HEK293 (cell line): ENCODE results near the gene PDGFC.

Source experiments
- CTCF ChIA-PET: fragments of 350-600 bp; formaldehyde crosslinking; extraction: SDS; loops from one replicate; lab custom pipeline; 2021; ENCODE audit warnings: antibody characterized with exemption; lab: Yijun Ruan, JAX
- POLR2A ChIA-PET: fragments of 300-600 bp; formaldehyde crosslinking; extraction: SDS; loops from one replicate; lab custom pipeline; 2020; ENCODE audit warnings: antibody characterized with exemption, inconsistent platforms; lab: Yijun Ruan, JAX
- H3K27ac ChIP-seq: fragments of 200-500 bp; sonication (Bioruptor generic); 2 replicates; pipeline ENCODE4 v1.5.1; 2014; ENCODE audit warnings: low read depth, low read length, control low read depth, inconsistent platforms; ENCODE audit errors: extremely low read depth
- H3K36me3 ChIP-seq, 2 experiments: fragments of 200-500 bp in 1 of 2; sonication (Bioruptor generic) in 1 of 2; 1 replicate in 1 of 2; 2 replicates in 1 of 2; pipeline ENCODE4 v1.5.1; 2014 to 2017; ENCODE audit warnings: inconsistent platforms in 2 of 2, low read length in 2 of 2; ENCODE audit not compliant: control insufficient read depth in 2 of 2, insufficient read depth in 1 of 2
- H3K4me1 ChIP-seq: fragments of 200-500 bp; sonication (Bioruptor generic); 2 replicates; pipeline ENCODE4 v1.5.1; 2014; ENCODE audit warnings: mild to moderate bottlenecking, low read length, inconsistent platforms; ENCODE audit not compliant: control insufficient read depth, insufficient read depth
- H3K4me3 ChIP-seq: 2 replicates; pipeline ENCODE4 v1.5.1; 2011; ENCODE audit warnings: low read depth, mild to moderate bottlenecking, control low read depth, low read length, moderate library complexity
- H3K9me3 ChIP-seq: fragments of 200-500 bp; sonication (Bioruptor generic); 2 replicates; pipeline ENCODE4 v1.5.1; 2014; ENCODE audit warnings: low read depth, low read length, inconsistent platforms; ENCODE audit not compliant: control insufficient read depth, insufficient read depth
- GLI2 ChIP-seq: fragments of 450-650 bp; formaldehyde crosslinking; IDR thresholded peaks from 2 replicates; pipeline ENCODE4; 2017; ENCODE audit warnings: missing biosample characterization, missing genetic modification characterization, low read depth, borderline replicate concordance
- TSHZ1 ChIP-seq: fragments of 450-650 bp; formaldehyde crosslinking; IDR thresholded peaks from 2 replicates; pipeline ENCODE4 v1.5.1; 2016; ENCODE audit warnings: missing biosample characterization, missing genetic modification characterization, borderline replicate concordance
- WT1 ChIP-seq: fragments of 450-650 bp; formaldehyde crosslinking; IDR thresholded peaks from 2 replicates; pipeline ENCODE4 v1.5.1; 2016; ENCODE audit warnings: missing biosample characterization, missing genetic modification characterization
- ZBTB44 ChIP-seq: fragments of 450-650 bp; IDR thresholded peaks from 2 replicates; pipeline ENCODE4 v1.5.1; 2018; ENCODE audit warnings: missing biosample characterization, mild to moderate bottlenecking, missing genetic modification characterization
- ZFP69B ChIP-seq: fragments of 450-650 bp; formaldehyde crosslinking; IDR thresholded peaks from 2 replicates; pipeline ENCODE4 v1.5.1; 2016; ENCODE audit warnings: missing biosample characterization, missing genetic modification characterization
- ZNF138 ChIP-seq: fragments of 450-650 bp; formaldehyde crosslinking; IDR thresholded peaks from 2 replicates; pipeline ENCODE4 v1.5.1; 2016; ENCODE audit warnings: missing biosample characterization, missing genetic modification characterization, borderline replicate concordance
- ZNF148 ChIP-seq: fragments of 450-650 bp; formaldehyde crosslinking; IDR thresholded peaks from 2 replicates; pipeline ENCODE4 v1.5.0; 2017; ENCODE audit warnings: missing biosample characterization, missing genetic modification characterization, borderline replicate concordance
- ZNF433 ChIP-seq: fragments of 450-650 bp; formaldehyde crosslinking; IDR thresholded peaks from 2 replicates; pipeline ENCODE4 v1.5.1; 2016; ENCODE audit warnings: missing biosample characterization, missing genetic modification characterization, low read depth
- ZNF513 ChIP-seq: fragments of 450-650 bp; IDR thresholded peaks from 2 replicates; pipeline ENCODE4 v1.5.1; 2018; ENCODE audit warnings: missing biosample characterization, missing genetic modification characterization
- ZNF549 ChIP-seq: fragments of 450-650 bp; IDR thresholded peaks from 2 replicates; pipeline ENCODE4 v1.5.1; 2018; ENCODE audit warnings: missing biosample characterization, missing genetic modification characterization, mild to moderate bottlenecking, inconsistent platforms, moderate library complexity
- ZNF658 ChIP-seq: fragments of 450-650 bp; formaldehyde crosslinking; IDR thresholded peaks from 2 replicates; pipeline ENCODE4; 2016; ENCODE audit warnings: missing biosample characterization, missing genetic modification characterization
- ZNF792 ChIP-seq: fragments of 450-650 bp; formaldehyde crosslinking; IDR thresholded peaks from 2 replicates; pipeline ENCODE4 v1.5.1; 2016; ENCODE audit warnings: missing biosample characterization, missing genetic modification characterization
- ZSCAN4 ChIP-seq: fragments of 450-650 bp; formaldehyde crosslinking; IDR thresholded peaks from 2 replicates; pipeline ENCODE4 v1.5.1; 2017; ENCODE audit warnings: missing biosample characterization, missing genetic modification characterization

Gene PDGFC

GRCh38 chr4:157012296-157012695 is 40.7 kb upstream of the PDGFC start:
- Histone ChIP-seq H3K27ac (no peak overlapping the region), H3K4me3 (no peak overlapping the region), H3K4me1 (no peaks in the 10 kb centered on the region), H3K9me3 (no peaks in the 10 kb centered on the region), H3K36me3 (no peaks in the 10 kb centered on the region)
- ChIA-PET POLR2A (interaction anchor here (0.7 kb wide), 1 partner anchor 61 kb away, joined by 4 read pairs; no protein-coding TSS in a partner anchor), CTCF (no interaction called here)
- no peak for TF ChIP-seq TSHZ1
- TF ChIP-seq ZNF513 (tag by site-specific recombination): no peak
- no peak for TF ChIP-seq ZNF549
- TF ChIP-seq ZNF433 (tag by site-specific recombination): no peak
- no peak for TF ChIP-seq ZSCAN4 (tag by site-specific recombination)
- no peak for TF ChIP-seq ZNF148 (tag by site-specific recombination)
- no peak for TF ChIP-seq ZFP69B
- TF ChIP-seq ZNF792: no peak
- TF ChIP-seq GLI2: no peak
- TF ChIP-seq WT1 (tag by site-specific recombination): no peak
- TF ChIP-seq ZNF658: no peak

GRCh38 chr4:157010630-157011029 is 39.0 kb upstream of the PDGFC start:
- H3K36me3 ChIP-seq: no peaks in the 10 kb centered on the region
- H3K4me1 ChIP-seq: no peaks in the 10 kb centered on the region
- H3K27ac ChIP-seq: no peak overlapping the region
- TF ChIP-seq ZNF138: no peak
- peak; percentile 54; the same call in 1 of the 2 replicates for TF ChIP-seq ZBTB44 (tag by site-specific recombination)
- ChIA-PET POLR2A (no interaction called here), CTCF (no interaction called here)
- no peaks in the 10 kb centered on the region for H3K9me3 ChIP-seq
- no peak overlapping the region for H3K4me3 ChIP-seq
